ENCODE measurements around the gene HLA-B.

DNA sequence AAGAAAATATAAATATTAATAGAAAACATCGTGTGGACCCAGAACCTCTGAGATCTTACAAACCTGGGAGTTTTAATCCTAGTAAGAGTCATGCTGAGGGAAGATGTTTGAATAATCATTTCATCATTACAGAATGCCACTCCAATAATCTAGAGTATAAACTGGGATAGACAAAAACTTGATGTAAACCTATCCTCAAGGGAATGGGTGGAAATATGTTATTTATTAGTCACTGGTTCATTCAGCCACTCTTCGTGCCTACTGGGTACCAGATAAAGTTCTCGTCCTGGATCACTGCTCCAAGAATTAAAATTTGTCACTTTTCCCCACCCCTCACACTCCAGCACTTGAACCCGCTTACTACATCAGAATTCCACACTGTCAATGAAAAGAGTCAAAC is 7.7 kb downstream of the HLA-B start:
- TF ChIP-seq, protein P1, sequence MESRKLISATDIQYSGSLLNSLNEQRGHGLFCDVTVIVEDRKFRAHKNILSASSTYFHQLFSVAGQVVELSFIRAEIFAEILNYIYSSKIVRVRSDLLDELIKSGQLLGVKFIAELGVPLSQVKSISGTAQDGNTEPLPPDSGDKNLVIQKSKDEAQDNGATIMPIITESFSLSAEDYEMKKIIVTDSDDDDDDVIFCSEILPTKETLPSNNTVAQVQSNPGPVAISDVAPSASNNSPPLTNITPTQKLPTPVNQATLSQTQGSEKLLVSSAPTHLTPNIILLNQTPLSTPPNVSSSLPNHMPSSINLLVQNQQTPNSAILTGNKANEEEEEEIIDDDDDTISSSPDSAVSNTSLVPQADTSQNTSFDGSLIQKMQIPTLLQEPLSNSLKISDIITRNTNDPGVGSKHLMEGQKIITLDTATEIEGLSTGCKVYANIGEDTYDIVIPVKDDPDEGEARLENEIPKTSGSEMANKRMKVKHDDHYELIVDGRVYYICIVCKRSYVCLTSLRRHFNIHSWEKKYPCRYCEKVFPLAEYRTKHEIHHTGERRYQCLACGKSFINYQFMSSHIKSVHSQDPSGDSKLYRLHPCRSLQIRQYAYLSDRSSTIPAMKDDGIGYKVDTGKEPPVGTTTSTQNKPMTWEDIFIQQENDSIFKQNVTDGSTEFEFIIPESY (IDR thresholded peaks at IDR 0.05), result no peak
- TF ChIP-seq, protein P2, sequence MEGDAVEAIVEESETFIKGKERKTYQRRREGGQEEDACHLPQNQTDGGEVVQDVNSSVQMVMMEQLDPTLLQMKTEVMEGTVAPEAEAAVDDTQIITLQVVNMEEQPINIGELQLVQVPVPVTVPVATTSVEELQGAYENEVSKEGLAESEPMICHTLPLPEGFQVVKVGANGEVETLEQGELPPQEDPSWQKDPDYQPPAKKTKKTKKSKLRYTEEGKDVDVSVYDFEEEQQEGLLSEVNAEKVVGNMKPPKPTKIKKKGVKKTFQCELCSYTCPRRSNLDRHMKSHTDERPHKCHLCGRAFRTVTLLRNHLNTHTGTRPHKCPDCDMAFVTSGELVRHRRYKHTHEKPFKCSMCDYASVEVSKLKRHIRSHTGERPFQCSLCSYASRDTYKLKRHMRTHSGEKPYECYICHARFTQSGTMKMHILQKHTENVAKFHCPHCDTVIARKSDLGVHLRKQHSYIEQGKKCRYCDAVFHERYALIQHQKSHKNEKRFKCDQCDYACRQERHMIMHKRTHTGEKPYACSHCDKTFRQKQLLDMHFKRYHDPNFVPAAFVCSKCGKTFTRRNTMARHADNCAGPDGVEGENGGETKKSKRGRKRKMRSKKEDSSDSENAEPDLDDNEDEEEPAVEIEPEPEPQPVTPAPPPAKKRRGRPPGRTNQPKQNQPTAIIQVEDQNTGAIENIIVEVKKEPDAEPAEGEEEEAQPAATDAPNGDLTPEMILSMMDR (IDR thresholded peaks at IDR 0.05; ENCODE audit: low read depth, low read length, missing input control), result no peak
- TF ChIP-seq MAX (IDR thresholded peaks at IDR 0.05), result no peak
- TF ChIP-seq YY1 (IDR thresholded peaks at IDR 0.05), result no peak
- TF ChIP-seq TAF1 (conservative IDR thresholded peaks at IDR 0.05), result no peak
- no peak for TF ChIP-seq REST (IDR thresholded peaks at IDR 0.05)
- no peak for TF ChIP-seq RXRA (IDR thresholded peaks at IDR 0.05)
- no peak for TF ChIP-seq RAD21 (IDR thresholded peaks at IDR 0.05)
- TF ChIP-seq FOXA1 (IDR thresholded peaks at IDR 0.05), result no peak

Measured in liver (tissue), 3 donors.